Activated CD4-positive, alpha-beta T cell treated with anti-CD3 and anti-CD28 coated beads for 1 hour (primary cell): ENCODE results near the gene ST8SIA5.

ENCODE experiments used
- DNase-seq: peaks from one replicate; pipeline ENCODE4 v3.0.0-alpha.2; 2020

The ST8SIA5 gene

DNA sequence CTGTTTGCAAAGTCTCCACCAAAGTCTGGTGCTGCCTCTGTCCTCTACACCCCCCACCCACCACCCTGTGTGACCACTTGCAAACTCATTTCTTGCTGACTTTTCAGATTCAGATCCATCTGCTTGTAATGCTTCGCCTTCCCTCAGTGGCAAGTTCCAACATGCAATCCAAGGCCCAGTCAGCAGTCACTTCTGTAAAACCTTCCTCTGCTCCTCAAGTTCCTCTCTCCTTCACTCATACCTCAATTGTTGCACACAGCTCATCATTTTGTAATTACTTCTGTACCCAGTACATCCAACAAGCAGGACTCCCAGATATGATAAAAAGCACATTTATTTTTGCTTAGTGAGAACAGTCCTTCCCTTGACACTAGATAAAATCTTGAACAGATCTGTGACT lies 93.3 kb downstream of the ST8SIA5 start:
- no peak for DNase-seq

DNA sequence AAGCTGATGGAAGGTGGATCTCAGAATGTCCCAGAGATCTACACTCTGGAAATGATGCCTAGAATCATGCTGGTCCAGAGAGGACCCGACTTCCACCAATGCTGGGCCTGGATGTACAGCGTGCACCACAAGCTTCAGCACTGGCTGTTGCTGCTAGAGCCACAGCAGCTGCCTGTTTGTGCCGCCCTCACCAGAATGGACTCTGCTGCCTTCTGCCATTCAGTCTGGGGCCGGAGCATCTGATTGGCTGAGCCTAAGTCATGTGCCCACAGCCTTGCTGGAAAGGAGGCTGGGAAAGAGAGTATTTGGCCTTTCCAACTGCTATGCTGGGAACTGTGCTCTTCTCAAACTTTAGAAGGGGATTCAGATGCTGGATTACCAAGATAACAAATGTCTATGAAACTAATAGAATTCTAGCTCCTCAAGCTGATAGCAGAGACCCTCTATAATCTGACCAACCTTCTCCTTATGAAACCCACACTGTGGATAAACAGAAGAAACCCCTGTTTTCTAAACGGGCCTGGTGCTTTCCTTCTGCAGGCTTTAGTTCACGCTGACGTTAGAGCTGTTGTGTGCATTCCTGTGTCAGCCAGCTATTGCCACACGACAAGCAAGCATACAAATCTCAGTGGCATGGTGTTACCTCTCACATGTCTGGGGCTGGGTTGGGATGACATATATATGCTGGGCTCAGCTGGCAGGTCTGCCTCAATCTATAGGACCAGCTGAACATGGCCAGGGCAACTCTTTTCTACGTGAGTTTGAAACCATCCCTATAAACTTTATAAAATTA lies 95.7 kb downstream of the ST8SIA5 start:
- DNase-seq = no peak

DNA sequence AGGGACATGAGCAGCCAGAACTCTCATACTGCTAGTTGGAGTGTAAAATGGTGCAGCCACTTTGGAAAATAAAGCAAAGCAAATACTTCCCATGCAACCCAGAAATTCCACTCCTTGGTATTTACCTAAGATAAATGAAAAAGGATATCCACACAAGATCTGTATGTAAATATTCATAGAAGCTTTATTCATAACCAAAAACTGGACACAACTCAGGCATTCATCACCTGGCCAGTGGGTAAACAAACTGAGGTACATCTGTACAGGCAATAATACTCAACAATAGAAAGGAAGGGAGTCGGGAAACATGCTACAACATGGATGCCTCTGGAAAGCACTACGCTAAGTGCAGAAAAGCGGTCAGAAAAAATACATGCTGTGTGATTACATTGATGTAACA lies 97.4 kb downstream of the ST8SIA5 start:
- no peak for DNase-seq

DNA sequence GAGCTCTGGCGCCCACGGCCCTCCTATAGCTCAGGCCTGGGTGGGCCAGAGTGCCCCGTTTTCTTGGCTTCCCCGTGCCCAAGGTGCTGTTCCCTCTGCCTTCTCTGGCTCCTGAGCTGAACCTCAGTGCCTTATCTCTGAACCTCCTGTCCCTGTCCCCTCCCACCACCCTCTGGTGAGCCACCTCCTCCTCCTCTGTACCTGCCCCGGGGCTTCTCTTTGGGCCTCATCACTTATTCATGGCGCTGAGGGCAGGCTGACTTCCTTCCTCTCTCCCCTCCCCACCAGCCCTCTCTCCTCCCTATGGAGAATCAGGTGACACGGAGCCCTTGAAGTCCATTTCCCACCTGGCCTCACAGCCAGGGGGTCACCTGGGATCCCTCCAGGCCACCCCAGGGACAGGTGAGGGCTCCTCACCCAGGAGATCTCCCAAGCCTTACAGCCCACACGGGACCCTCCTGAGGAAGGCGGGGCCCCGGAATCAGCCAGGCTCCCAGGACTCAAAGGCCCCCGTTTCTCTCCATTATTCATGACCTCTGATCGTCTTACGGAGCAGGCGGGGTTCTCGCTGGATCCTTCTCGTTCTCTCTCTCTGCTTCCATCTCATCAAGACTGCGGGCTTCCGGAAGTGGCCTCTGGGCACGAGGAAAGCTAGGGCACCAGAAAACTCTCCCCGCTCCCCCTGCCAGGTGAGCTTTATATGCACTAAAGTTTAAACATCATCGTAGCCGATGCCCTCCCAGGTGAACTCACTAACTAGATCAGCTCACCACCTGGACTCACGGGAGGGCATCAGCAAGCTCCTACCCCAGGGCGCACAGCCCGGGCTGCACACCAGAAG lies 99.5 kb downstream of the ST8SIA5 start, which contains the start of gene LOXHD1:
TSS of gene LOXHD1 (minus strand) at position 106 of the 841 bp plus-strand sequence. CDS start 187 bp downstream, outside the sequence.
- DNase-seq = no peak

DNA sequence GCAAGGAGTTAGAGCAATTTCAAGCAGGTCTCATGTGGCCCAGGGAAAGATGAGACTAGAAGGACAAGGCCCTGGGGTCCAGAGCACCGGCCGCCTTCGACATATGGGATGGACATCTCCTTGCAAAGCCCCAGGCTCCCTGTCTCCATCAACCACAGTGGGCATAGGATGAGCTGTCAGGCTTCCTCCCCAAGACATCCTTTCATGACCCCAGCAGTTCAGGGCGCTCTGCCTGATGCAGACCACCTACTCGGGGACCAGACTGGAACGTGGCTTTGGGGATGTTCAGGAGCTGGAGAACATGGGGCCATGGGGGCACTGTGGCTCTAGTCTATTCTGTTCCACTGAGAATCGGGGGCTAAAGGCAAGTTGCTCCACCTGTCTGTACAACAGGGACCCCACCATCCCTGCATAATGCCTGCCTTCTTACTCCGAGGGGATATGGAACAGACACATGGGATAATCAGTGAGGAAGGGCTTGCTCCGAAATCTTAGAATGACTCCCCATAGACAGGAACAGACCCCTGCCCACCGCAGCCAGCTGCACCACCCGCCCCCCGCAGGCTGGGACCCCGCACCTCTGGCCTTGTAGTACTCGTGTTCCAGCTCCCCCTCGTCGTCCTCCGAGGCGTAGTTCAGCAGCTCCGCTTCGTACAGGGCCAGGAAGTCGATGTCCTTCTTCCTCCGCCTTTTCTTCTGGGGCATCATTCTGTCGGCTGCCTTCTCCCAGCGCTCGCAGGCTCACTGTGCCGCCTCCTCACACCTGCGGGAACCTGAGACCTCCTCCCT lies 100.3 kb downstream of the ST8SIA5 start:
- DNase-seq = no peak

DNA sequence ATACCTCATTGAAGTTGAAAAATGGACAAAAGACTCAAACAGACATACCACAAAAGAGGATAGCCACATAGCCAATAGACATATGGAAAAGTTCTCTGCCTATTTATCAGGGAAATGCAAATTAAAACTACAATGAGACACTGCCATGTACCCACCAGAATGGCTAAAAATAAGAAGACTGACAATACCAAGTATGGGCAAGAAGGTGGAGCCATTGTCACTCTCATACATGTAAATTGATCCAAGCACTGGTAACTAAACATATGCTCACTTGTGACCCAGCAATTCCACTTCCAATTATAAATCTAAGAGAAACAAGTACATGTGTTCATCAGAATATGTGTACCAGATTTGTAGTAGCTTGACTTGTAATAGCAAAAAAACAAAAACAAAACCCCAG lies 104.5 kb downstream of the ST8SIA5 start:
- no peak for DNase-seq

DNA sequence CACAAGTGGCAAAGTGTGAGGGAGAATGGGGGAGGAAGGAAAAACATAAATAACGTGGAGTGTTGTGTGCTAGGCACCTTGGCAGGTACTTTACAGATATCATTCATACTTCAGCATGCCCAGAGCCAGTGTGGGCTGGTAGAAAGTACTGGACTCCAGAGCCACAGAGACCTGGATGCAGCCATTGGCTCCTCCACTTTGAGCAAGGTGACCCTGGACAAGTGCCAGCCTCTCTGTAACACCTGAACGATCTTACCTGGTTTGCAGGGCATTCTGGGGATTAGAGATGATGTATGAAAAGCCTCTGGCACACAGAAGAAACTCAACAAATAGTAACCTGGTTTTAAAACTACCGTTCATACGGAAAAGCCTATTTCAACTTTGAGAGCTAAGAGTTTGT lies 106.2 kb downstream of the ST8SIA5 start:
- DNase-seq = no peak

DNA sequence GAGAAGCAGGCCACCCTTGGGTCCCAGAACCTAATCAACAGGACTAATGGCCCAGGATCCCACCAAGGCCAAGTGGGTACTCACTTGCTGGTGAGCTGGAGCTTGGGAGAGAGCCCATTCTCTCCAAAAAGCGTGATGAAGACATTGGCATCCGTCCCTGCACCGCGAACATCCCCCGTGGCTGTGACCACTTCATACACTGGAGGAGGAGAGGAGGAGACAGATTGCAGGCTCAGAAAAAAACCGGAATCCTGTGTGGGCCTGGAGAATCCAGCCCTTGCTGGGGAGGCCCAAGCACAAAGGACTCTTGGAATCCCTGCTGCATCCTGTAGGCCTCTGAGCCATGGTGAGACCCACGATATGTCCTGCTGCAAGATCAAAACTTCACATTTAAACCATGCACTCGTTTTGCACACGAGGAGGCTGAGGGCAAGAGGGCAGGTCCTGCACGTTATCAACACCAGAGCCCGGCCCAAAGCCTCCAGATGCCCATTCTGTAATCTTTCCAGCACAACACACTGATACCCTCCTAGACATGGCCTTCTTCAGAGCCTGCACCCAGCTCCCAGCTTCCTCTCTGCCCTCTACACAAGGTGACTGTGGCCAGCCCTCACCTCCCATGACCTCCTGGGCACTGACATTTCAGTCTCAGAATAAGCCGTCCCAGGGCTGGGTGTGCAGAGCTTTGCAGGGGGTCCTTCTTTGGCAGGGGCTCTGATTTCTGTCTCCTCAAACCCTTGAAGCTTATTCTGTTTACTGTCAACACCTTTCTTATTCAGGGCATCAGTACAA lies 107.6 kb downstream of the ST8SIA5 start:
- DNase-seq = no peak

DNA sequence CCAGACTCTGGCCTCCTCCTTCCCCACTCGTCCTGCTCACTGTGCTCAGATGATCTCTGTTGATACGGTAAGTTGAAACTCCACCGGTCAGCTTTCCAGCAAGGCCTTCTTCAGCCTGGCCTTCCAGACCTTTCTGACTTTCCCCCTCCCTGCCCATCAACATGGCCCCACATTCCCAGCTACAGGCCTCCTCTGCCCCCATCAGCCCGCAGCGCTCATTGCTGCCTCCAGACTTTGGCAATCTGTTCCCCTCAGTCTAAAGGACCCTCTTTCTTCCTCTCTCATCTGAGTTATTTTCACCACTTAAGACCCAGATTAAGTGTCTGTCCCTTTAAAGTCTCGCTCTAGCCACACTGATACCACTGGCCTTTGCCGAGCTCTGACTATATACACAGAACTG lies 110.4 kb downstream of the ST8SIA5 start:
- no peak for DNase-seq

DNA sequence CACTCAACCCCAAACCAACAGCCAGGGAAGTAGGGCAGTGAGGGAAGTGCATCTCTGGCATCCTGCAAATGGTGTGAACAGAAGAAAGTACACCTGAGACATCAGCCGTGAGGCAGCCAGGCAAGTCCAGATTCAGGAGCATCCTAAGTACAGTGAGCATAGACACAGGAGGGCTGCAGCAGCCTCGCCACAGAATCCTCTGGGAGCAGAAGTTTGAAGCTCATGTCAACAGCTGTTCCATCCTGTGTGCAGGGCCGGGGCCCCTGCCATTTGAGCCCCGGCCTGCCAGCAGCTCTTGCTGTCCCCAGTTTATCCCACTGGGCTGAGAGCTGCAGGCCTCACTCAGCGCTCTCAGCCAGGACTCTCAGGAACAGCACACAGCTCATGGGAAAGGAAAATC lies 114.3 kb downstream of the ST8SIA5 start:
- DNase-seq = no peak

DNA sequence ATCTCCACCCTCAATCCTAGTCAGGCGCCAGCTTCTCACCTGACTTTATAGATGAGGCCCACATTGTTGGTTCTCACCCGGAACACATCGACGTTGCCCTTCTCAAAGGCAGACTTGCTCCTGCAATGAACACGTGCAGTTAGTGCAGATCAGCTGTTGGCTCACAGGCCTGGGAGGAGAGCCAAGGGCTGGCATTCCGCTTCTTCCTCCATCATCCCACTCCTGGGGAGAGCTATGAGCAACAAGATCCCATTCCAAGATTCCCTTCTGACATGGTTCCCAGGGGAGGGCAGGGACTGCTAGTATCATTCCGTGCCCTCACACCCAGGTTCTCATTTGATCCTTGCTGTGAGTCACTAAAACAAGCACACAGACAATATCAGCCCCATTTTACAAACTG lies 114.9 kb downstream of the ST8SIA5 start:
- DNase-seq = no peak

DNA sequence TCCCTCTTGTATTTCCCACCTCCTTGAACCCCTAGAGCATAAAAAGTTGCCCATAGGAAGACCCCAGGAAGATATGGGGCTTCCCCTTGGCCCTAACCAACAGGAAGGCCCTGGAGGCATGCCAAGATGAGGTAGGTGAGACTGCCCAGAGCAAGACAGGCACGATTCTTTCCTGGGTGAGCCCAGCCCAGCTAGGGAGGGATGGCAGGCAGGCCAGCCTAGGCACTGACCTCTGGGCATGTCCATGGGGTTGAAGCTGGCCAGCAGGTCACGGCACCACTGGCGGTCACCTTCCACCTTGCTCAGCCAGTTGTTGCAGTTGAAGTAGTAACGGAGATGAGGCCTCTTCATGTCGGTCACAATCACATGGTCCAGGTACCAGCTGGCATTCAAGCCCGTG lies 117.5 kb downstream of the ST8SIA5 start:
- no peak for DNase-seq

DNA sequence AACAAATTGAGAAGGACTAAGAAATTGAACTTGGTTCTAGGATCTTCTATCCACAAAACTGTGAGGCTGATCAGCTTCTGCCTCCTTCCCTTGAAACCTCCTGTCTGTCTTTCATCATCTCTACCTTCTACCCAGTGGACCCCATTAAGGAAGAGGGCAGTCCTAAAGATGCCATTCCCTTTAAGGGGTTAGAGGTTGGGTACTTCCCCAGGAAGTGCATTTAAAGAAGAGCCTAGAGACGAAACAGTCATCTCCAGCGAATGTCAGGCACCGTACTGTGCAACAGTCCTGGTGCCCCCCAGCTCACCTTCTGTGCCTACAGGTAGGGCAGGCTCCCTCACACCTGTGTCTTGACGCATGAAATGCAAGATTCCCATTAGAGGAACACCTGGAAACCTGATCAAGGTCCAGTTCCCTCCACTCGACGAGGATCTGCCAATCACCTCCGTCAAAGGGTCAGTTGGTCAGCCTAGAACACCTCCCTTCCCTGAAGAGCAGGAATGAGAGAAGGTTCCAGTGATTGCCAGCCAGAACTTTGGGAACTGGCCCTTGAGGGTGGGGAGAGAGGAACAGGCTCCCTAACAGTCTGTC lies 120.7 kb downstream of the ST8SIA5 start:
- no peak for DNase-seq

DNA sequence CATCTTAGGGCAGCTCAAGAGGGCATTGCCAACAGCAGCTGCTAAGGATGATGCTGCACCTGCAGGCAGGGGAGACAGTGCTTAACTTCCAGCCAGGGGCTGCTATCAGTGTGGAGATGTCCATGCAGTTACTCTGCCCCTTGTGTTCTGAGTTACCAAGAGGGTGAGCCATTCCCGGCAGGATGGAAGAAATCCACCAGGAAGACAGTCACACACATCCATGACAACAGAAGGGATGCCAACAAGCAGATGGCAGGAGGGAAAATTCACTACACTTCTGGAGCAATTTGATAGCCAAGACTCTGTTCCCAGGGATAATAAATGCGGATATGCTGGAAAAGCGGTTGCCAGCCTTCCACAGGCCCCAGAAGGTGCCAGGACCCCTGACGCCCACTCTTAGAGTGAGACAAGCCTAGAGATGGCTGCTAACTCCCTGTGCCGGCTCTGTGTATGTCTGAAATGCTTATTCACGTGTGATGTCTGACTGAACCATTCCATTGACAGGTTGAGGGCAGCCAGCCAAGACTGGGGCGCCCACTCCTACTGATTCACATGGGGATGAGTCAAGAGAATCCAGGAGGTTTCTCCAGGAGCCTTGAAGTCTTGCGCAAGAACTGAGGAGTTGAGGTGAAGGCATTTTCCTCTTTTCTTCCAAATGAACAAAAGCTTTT lies 124.3 kb downstream of the ST8SIA5 start:
- no peak for DNase-seq

DNA sequence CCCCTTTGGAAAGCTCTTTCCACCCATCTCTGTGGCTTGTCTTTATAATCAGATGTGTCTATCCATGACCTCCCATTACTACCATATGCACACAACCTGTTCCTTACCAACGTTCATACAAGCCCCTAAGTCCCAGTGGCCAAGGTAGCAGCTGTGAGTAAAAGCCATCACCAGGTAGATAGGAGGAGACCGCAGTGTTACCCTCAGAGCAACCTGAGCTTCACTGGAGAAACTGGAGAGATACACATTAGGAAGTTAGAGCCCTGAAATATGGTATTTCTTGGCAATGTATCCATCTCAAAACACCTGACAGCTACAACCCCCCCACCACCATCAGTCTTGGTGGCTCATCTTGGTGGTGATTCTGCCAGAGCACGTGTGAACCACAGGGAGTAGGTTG lies 125.9 kb downstream of the ST8SIA5 start:
- no peak for DNase-seq

DNA sequence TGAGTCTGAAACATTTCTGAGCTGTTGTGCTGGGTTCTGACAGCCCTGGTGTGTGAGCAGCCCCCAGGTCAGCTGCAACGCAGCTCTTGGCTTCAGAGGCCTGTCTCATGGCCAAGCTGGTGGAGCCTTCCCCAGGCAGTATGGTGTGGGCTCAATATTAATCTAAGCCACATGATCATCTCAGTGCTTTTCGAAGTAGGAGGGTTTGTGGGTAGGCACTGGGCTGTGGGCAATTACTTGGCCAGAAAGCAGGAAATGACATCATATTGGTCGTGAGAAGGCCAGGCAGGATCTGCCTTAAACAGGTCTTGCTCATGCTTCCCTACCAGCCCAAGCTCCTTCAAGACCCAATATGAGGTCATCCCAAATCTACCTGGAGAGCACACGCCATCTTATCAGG lies 126.7 kb downstream of the ST8SIA5 start:
- no peak for DNase-seq

DNA sequence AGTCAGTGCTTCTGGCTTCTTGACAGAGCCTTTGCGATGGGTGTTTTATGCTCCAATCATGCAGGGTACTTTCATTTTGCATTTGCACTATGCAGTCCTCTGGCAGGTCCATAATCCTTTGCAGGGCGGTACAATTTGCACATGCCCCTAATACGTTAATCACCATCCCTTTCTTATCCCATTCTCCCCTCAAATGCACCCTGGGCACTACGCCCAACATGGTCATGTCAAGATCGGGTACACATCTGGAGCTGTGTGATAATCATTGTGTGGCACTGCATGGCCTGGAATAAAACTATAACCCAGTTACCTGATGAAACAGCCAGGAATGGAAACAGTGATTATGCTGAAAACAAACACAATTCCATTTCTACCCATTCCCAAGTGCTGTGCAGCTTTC lies 127.5 kb downstream of the ST8SIA5 start:
- DNase-seq = no peak

DNA sequence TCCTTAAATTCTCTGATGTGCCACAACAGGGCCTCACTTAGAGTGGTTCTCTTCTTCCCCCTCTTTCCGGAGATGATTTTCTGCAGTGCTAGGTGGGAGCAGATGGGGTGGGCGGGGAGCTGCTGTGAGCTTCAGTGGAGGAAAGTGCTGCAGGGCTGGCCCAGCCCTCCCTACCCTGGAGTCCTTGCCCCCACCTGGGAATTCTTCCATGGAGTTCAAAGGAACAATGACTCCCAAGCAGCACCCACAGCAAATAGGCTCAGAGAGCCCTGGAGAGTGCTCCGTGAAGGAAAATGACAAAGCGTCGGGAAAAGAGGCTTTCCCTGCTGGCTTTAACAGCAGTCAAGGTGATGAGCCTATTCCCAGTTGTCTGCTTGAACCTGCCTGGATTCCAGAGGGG lies 128.6 kb downstream of the ST8SIA5 start:
- DNase-seq = no peak

DNA sequence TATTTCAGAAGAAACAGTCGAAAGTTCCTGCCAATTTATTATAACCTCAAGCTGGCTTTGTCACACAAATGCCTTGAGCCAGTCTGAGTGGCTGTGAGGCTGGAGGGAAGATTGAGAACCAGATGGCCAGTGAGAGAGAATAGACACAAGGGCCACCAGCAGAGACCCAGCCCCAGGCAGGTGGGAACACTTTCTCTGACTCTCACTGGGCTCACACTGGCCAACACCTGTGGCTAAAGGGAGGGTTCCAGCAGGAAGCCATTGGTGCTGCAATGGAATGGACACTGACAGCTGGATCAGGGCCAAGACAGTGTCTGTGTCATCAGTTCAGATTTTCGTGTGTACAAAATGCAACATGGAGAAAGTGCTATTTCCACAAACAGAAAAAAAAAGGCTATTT lies 129.7 kb downstream of the ST8SIA5 start:
- DNase-seq = no peak

DNA sequence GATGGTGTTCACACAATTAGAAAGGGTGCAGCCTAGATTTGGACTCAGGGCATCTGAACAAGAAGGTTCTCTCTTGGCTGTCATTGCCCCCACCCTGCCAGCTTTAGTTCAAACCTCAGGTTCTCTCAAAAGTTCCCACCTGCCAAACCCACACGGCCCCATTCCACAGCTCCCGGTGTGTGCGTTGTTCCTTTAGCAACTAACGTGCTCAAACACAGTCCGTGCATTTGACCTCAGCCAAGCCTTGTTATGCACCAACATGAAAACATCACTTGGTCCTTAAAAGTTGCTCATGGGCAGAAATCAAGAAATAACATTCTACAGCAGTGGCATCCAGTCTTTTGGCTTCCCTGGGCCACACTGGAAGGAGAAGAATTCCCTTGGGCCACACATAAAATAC lies 131.8 kb downstream of the ST8SIA5 start:
- DNase-seq = no peak

DNA sequence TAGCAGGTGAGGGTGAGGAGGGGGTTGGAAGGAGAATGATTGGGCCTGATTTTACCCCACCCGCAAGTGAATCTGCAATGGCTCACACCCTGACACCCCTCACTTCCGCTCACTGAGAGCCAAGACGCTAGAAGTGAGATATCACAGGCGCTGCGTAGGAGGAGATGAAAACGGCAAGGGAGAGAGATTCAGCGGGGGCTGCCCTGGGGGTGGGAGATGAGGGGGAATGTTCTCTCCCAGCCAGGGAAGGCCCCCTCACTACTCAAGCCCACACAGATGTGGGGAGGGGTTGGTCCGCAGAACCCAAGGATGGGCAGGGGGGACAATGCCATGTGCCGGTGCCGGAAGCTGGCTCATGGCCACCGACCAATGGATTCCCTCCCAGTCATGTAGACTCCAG lies 132.7 kb downstream of the ST8SIA5 start:
- DNase-seq = no peak

DNA sequence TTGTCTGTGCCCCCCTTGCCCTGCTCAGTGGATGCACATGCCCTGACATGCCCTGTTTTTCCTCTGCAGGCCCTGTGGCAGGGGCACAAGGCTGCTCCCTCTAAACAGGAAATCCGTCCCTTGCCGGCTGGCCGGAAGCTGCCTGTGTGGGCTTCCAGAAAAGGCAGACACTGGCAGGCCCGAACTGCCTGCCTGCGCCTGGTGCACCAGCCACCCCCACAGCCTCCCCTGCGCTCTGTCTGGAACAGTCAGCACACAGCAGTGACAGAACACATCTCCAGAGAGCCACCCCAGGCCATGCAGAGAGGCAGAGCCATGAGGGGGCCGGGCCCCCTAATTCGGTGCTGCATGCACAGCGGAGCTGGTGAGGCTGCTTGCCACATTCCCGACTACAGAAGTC lies 133.3 kb downstream of the ST8SIA5 start:
- DNase-seq = no peak
